H1 (cell line): Measurements from ENCODE around the gene SRRM3. TPM values are rescaled to one million over a fixed set of nuclear protein-coding genes. Genes with fewer than 3 reads are reported as not detected.

ENCODE experiments used
- CTCF ChIA-PET: fragments of 300-600 bp; sonication (Branson Sonifier 250); formaldehyde crosslinking; loops from one replicate; lab custom pipeline; 2021; ENCODE audit not compliant: partially characterized antibody; lab: Charles Lee
- POLR2A ChIA-PET: fragments of 300-600 bp; sonication (Branson Sonifier 250); formaldehyde crosslinking; loops from one replicate; lab custom pipeline; 2021; ENCODE audit warnings: inconsistent platforms; ENCODE audit not compliant: partially characterized antibody; lab: Charles Lee
- DNase-seq, 2 experiments: peaks; one replicate each; pipeline versions ENCODE4 v3.0.0 to v3.0.0-alpha.2; 2010 to 2022; ENCODE audit warnings: low spot score in 2 of 2, low read depth in 1 of 2, mixed read lengths in 1 of 2
- FAIRE-seq: peaks from 2 replicates; lab custom pipeline; 2011; peaks lifted over from hg19 to GRCh38; lab: Jason Lieb, UNC
- H2AFZ ChIP-seq: 2 replicates; pipeline ENCODE4 v1.8.1; 2012; ENCODE audit warnings: low read length, inconsistent platforms
- H2AK5ac ChIP-seq: 2 replicates; pipeline ENCODE4 v1.6.1; 2013; ENCODE audit warnings: low read depth, low read length
- H2BK120ac ChIP-seq: replicated peaks from 2 replicates; pipeline ENCODE3; 2013; ENCODE audit warnings: low read depth, low read length, inconsistent platforms
- H2BK12ac ChIP-seq: 2 replicates; pipeline ENCODE4 v1.6.1; 2013; ENCODE audit warnings: low read depth, low read length
- H2BK15ac ChIP-seq: 2 replicates; pipeline ENCODE4 v1.6.1; 2013; ENCODE audit warnings: low read length
- H2BK20ac ChIP-seq: 2 replicates; pipeline ENCODE4 v1.6.1; 2013; ENCODE audit warnings: low read length
- H2BK5ac ChIP-seq: 2 replicates; pipeline ENCODE4 v1.6.1; 2013; ENCODE audit warnings: low read depth, low read length
- H3K14ac ChIP-seq: 2 replicates; pipeline ENCODE4 v1.6.1; 2013; ENCODE audit warnings: inconsistent platforms; ENCODE audit not compliant: insufficient read length
- H3K18ac ChIP-seq: 2 replicates; pipeline ENCODE4 v1.6.1; 2013; ENCODE audit warnings: low read length; ENCODE audit errors: extremely low read depth
- H3K23ac ChIP-seq: 2 replicates; pipeline ENCODE4 v1.6.1; 2013; ENCODE audit warnings: inconsistent platforms; ENCODE audit not compliant: insufficient read length
- H3K23me2 ChIP-seq: 2 replicates; pipeline ENCODE4 v1.6.1; 2013; ENCODE audit warnings: low read depth, low read length
- H3K27ac ChIP-seq: 2 replicates; pipeline ENCODE4 v1.6.1; 2011; ENCODE audit warnings: low read depth, low read length, inconsistent platforms
- H3K27me3 ChIP-seq, 4 experiments: replicated peaks in 1 of 4; 1 replicate in 1 of 4; 2 replicates in 3 of 4; pipeline versions ENCODE4 v1.6.1 to v1.8.1; 2011 to 2013; ENCODE audit warnings: low read length in 3 of 4, mild to moderate bottlenecking in 3 of 4, inconsistent platforms in 2 of 4, mixed read lengths in 2 of 4, moderate library complexity in 1 of 4; ENCODE audit not compliant: control insufficient read depth in 3 of 4, insufficient read depth in 3 of 4; ENCODE audit errors: extremely low read depth in 1 of 4
- H3K36me3 ChIP-seq, 4 experiments: 2 replicates each; pipeline versions ENCODE4 v1.6.1 to v1.8.1; 2011 to 2013; ENCODE audit warnings: mild to moderate bottlenecking in 4 of 4, low read length in 3 of 4, moderate library complexity in 2 of 4, control low read depth in 1 of 4, inconsistent platforms in 1 of 4; ENCODE audit not compliant: insufficient read depth in 4 of 4, control insufficient read depth in 2 of 4
- H3K4ac ChIP-seq: replicated peaks from 2 replicates; pipeline ENCODE3; 2013; ENCODE audit warnings: low read length, low read depth, mixed read lengths, inconsistent platforms; ENCODE audit not compliant: insufficient read length
- H3K4me1 ChIP-seq, 4 experiments: replicated peaks in 1 of 4; 1 replicate in 1 of 4; 2 replicates in 3 of 4; pipeline versions ENCODE4 v1.6.1 to v1.8.1; 2011 to 2013; ENCODE audit warnings: low read length in 3 of 4, inconsistent platforms in 2 of 4, mixed read lengths in 1 of 4; ENCODE audit not compliant: insufficient read depth in 4 of 4, control insufficient read depth in 3 of 4
- H3K4me2 ChIP-seq, 2 experiments: 2 replicates each; pipeline versions ENCODE4 v1.6.1 to v1.8.1; 2011 to 2013; ENCODE audit warnings: low read depth in 2 of 2, low read length in 2 of 2, control low read depth in 1 of 2, inconsistent platforms in 1 of 2, mild to moderate bottlenecking in 1 of 2; ENCODE audit not compliant: insufficient read depth in 1 of 2
- H3K4me3 ChIP-seq, 4 experiments: fragments of 200-600, 300-600 bp in 1 of 4; sonication (generic), shearing (Covaris generic), sonication (Bioruptor Twin) in 1 of 4; 2 replicates each; pipeline versions ENCODE4 v1.5.1 to v1.8.1; 2011 to 2016; ENCODE audit warnings: low read length in 4 of 4, low read depth in 3 of 4, control low read depth in 2 of 4, inconsistent platforms in 2 of 4, mild to moderate bottlenecking in 2 of 4, mixed read lengths in 1 of 4, moderate library complexity in 1 of 4; ENCODE audit not compliant: insufficient read depth in 2 of 4; ENCODE audit errors: extremely low read depth in 1 of 4
- H3K56ac ChIP-seq: replicated peaks from 2 replicates; pipeline ENCODE3; 2013; ENCODE audit warnings: low read depth, mild to moderate bottlenecking, mixed read lengths, low read length, inconsistent platforms; ENCODE audit not compliant: insufficient read length
- H3K79me1 ChIP-seq: 2 replicates; pipeline ENCODE4 v1.6.1; 2013; ENCODE audit warnings: low read depth, low read length, control low read depth
- H3K79me2 ChIP-seq, 2 experiments: 2 replicates each; pipeline versions ENCODE4 v1.6.1 to v1.8.1; 2012 to 2013; ENCODE audit warnings: low read length in 2 of 2, mild to moderate bottlenecking in 2 of 2, inconsistent platforms in 1 of 2; ENCODE audit not compliant: insufficient read depth in 2 of 2, control insufficient read depth in 1 of 2
- H3K9ac ChIP-seq, 4 experiments: replicated peaks in 1 of 4; 1 replicate in 1 of 4; 2 replicates in 3 of 4; pipeline versions ENCODE4 v1.6.1 to v1.8.1; 2011 to 2013; ENCODE audit warnings: low read depth in 3 of 4, low read length in 3 of 4, control low read depth in 2 of 4, mild to moderate bottlenecking in 2 of 4, moderate library complexity in 2 of 4, inconsistent platforms in 1 of 4; ENCODE audit errors: extremely low read depth in 1 of 4
- H3K9me3 ChIP-seq, 2 experiments: 2 replicates each; pipeline versions ENCODE4 v1.6.1 to v1.8.1; 2012 to 2013; ENCODE audit warnings: mild to moderate bottlenecking in 2 of 2, moderate library complexity in 2 of 2, control low read depth in 1 of 2, inconsistent platforms in 1 of 2, low read depth in 1 of 2, low read length in 1 of 2, mixed read lengths in 1 of 2; ENCODE audit not compliant: insufficient read depth in 2 of 2
- H4K20me1 ChIP-seq, 2 experiments: replicated peaks in 1 of 2; 2 replicates each; pipeline versions ENCODE3 to v1.8.1; 2011 to 2013; ENCODE audit warnings: inconsistent platforms in 2 of 2, low read length in 2 of 2, mild to moderate bottlenecking in 1 of 2; ENCODE audit not compliant: insufficient read depth in 2 of 2, control insufficient read depth in 1 of 2
- H4K5ac ChIP-seq: 2 replicates; pipeline ENCODE4 v1.6.1; 2013; ENCODE audit warnings: low read length, low read depth, mixed read lengths, inconsistent platforms; ENCODE audit not compliant: insufficient read length
- H4K8ac ChIP-seq: 2 replicates; pipeline ENCODE4 v1.8.0; 2013; ENCODE audit warnings: mild to moderate bottlenecking, moderate library complexity, low read length, inconsistent platforms; ENCODE audit not compliant: insufficient read depth; ENCODE audit errors: extremely low read depth
- H4K91ac ChIP-seq: replicated peaks from 2 replicates; pipeline ENCODE3; 2013; ENCODE audit warnings: low read length, mixed read lengths, inconsistent platforms; ENCODE audit not compliant: insufficient read length
- BCL11A ChIP-seq, 2 experiments: IDR thresholded peaks; one replicate each; pipeline ENCODE4 v1.6.1; 2011; ENCODE audit warnings: low read depth in 2 of 2, low read length in 2 of 2, mild to moderate bottlenecking in 2 of 2
- CHD1 ChIP-seq: IDR thresholded peaks from 2 replicates; pipeline ENCODE4 v1.6.1; 2012; ENCODE audit warnings: low read depth, low read length, improper control_type of control experiment
- CHD2 ChIP-seq: IDR thresholded peaks from 2 replicates; pipeline ENCODE4 v1.6.1; 2012; ENCODE audit warnings: low read length, improper control_type of control experiment
- EGR1 ChIP-seq: IDR thresholded peaks from 2 replicates; pipeline ENCODE4 v1.6.1; 2011; ENCODE audit warnings: low read depth, low read length, borderline replicate concordance
- EZH2 ChIP-seq: fragments of 200-600 bp; sonication (generic); IDR thresholded peaks from 2 replicates; pipeline ENCODE4 v1.7.1; 2012; ENCODE audit warnings: low read depth, mild to moderate bottlenecking, moderate library complexity, low read length, inconsistent platforms; ENCODE audit not compliant: severe bottlenecking
- JUND ChIP-seq: IDR thresholded peaks from 2 replicates; pipeline ENCODE4 v1.6.1; 2011; ENCODE audit warnings: mild to moderate bottlenecking, improper control_type of control experiment, low read length
- NRF1 ChIP-seq: IDR thresholded peaks from 2 replicates; pipeline ENCODE4 v1.6.1; 2011; ENCODE audit warnings: mild to moderate bottlenecking, low read depth, low read length, improper control_type of control experiment
- RAD21 ChIP-seq, 2 experiments: IDR thresholded peaks in 1 of 2; conservative IDR thresholded peaks in 1 of 2; 2 replicates each; pipeline ENCODE4 v1.6.1; 2011; ENCODE audit warnings: low read depth in 2 of 2, low read length in 2 of 2, improper control_type of control experiment in 1 of 2, inconsistent platforms in 1 of 2, mild to moderate bottlenecking in 1 of 2, moderate library complexity in 1 of 2
- RXRA ChIP-seq: IDR thresholded peaks from 2 replicates; pipeline ENCODE4 v1.6.1; 2011; ENCODE audit warnings: low read depth, mild to moderate bottlenecking, low read length, moderate library complexity; ENCODE audit not compliant: insufficient read depth
- SIRT6 ChIP-seq: IDR thresholded peaks from one replicate; pipeline ENCODE4 v1.7.1; 2012; ENCODE audit warnings: low read length, inconsistent platforms
- SP1 ChIP-seq: IDR thresholded peaks from 2 replicates; pipeline ENCODE4 v1.6.1; 2011; ENCODE audit warnings: low read depth, low read length
- SP2 ChIP-seq: IDR thresholded peaks from 2 replicates; pipeline ENCODE4 v1.6.1; 2012; ENCODE audit warnings: mild to moderate bottlenecking, low read length, inconsistent platforms
- SUZ12 ChIP-seq: fragments of 200-600 bp; sonication (generic); IDR thresholded peaks from 2 replicates; pipeline ENCODE4 v1.6.1; 2012; ENCODE audit warnings: mild to moderate bottlenecking, inconsistent platforms, low read length, moderate library complexity, mixed read lengths
- TEAD4 ChIP-seq: IDR thresholded peaks from 2 replicates; pipeline ENCODE4 v1.6.1; 2012; ENCODE audit warnings: low read depth, low read length, inconsistent platforms, mixed read lengths
- YY1 ChIP-seq: IDR thresholded peaks from 2 replicates; pipeline ENCODE4 v1.6.1; 2011; ENCODE audit warnings: low read depth, mild to moderate bottlenecking, low read length
- WGBS, 2 experiments: shearing (Covaris generic) in 1 of 2; methylation state at CpG; one replicate each; pipeline versions ENCODE4 v1.1.6 to v1.1.7; 2013 to 2015; ENCODE audit warnings: low lambda C conversion rate in 2 of 2, mixed read lengths in 2 of 2, inconsistent platforms in 1 of 2, low coverage in 1 of 2, missing lambda C conversion rate in 1 of 2; ENCODE audit not compliant: insufficient replicate concordance in 2 of 2, insufficient coverage in 1 of 2, insufficient read length in 1 of 2; ENCODE audit errors: extremely low coverage in 1 of 2, missing lambda C conversion rate in 1 of 2; 5-methylcytosine and 5-hydroxymethylcytosine counted together
- polyA plus RNA-seq, 7 experiments: library from polyadenylated mRNA; depleted of rRNA in 3 of 7; stranded (reverse) in 5 of 7; unstranded in 2 of 7; fragments of >200 nt in 5 of 7; fragments of 200-250 nt in 2 of 7; gene quantifications; 1 replicate in 5 of 7; 2 replicates in 1 of 7; 4 replicates in 1 of 7; pipeline versions ENCODE4 v1.2.1 to v1.2.3, GENCODE V29; 2011 to 2013; ENCODE audit warnings: missing spikeins in 2 of 7, mixed read lengths in 2 of 7
- total RNA-seq: library from RNA; stranded (reverse); fragmentation: NEBNext Ultra II Directional; extraction: Animal tissue kit (Norgen Biotek cat#: 25700); gene quantifications from 2 replicates; pipeline ENCODE4 v1.2.1, GENCODE V29; 2021

Gene SRRM3
- total and polyA plus RNA-seq, 2 of the 8 experiments (the other 6 are each of a cell fraction or from before 2014, with no cell fraction given), result 10.4 to 17.4 TPM

- Histone ChIP-seq H2BK120ac (no peak overlapping the region), H3K56ac (no peak overlapping the region), H3K4me2 (no peak overlapping the region), H3K27me3 (no peaks in the 10 kb centered on the region), H2BK12ac (no peak overlapping the region), H3K79me1 (peaks cover 5% of the 10 kb centered on the region), H2BK20ac (no peak overlapping the region), H3K79me2 (peaks cover 6 to 75% of the 10 kb centered on the region in 2 experiments), H2BK5ac (no peak overlapping the region), H3K4me1 (peaks cover 0 to 2% (median 0%) of the 10 kb centered on the region in 4 experiments; a peak in 1 of 7 replicates), H3K27ac (no peak overlapping the region), H3K9ac (no peak overlapping the region), H3K23me2 (no peaks in the 10 kb centered on the region), H3K36me3 (peaks cover 22 to 60% (median 48%) of the 10 kb centered on the region in 4 experiments), H4K5ac (no peak overlapping the region), H2AFZ (no peak overlapping the region), H2BK15ac (no peak overlapping the region), H4K8ac (no peak overlapping the region), H2AK5ac (no peak overlapping the region), H4K91ac (no peak overlapping the region), H3K18ac (no peak overlapping the region), H3K9me3 (no peaks in the 10 kb centered on the region), H3K4me3 (no peak overlapping the region), H3K4ac (no peak overlapping the region), H3K23ac (no peak overlapping the region), H3K14ac (no peak overlapping the region), H4K20me1 (peaks cover 32 to 39% of the 10 kb centered on the region in 2 experiments)
- no peak for FAIRE-seq
- no peak for DNase-seq
- ChIA-PET POLR2A (interaction anchor here (1.7 to 4.2 kb wide), 4 partner anchors 10 to 28 kb away, joined by 3 to 27 read pairs (median 9); no protein-coding TSS in a partner anchor), CTCF (interaction anchor here (0.6 to 0.8 kb wide), 2 partner anchors 20 to 563 kb away, joined by 3 read pairs; no protein-coding TSS in a partner anchor)
- 89% methylated on average over 15 of the region's 15 CpGs; no CpG with 5 or more reads in 1 of the 2 experiments for WGBS, 2 experiments
- TF ChIP-seq EZH2 (no peak), SUZ12 (no peak), TEAD4 (no peak), CHD2 (no peak), EGR1 (no peak), SP2 (no peak), SIRT6 (no peak), JUND (no peak), RAD21 (IDR thresholded peaks at IDR 0.05 in 1 of 2, conservative IDR thresholded peaks at IDR 0.05 in 1 of 2; ENCODE audit: low read depth in 2 of 2, low read length in 2 of 2) (no peak), SP1 (no peak), BCL11A (IDR thresholded peaks at IDR 0.05; ENCODE audit: low read depth in 2 of 2, low read length in 2 of 2) (no peak), YY1 (no peak), NRF1 (no peak), RXRA (no peak), CHD1 (no peak)
Observed at GRCh38 chr7:76328389-76328788, 126.7 kb downstream of the SRRM3 start.
